GM12878 (cell line): Measurements from ENCODE around the gene TBCE. TPM values are rescaled to one million over a fixed set of nuclear protein-coding genes. Genes with fewer than 3 reads are reported as not detected.

Experiments used
- ATAC-seq: fragments of 200-7000 bp; cut with Tn5 transposase; 3 replicates; pipeline ENCODE4 v1.9.1; 2020; ENCODE audit warnings: mild to moderate bottlenecking, moderate library complexity
- BruUV-seq: library from RNA; stranded (reverse); fragments of 400-500 nt; replicated peaks from 2 replicates; lab custom pipeline; 2021; lab: Mats Ljungman, UMichigan
- CTCF ChIA-PET: fragments of 300-600 bp; sonication (Branson Sonifier 250); formaldehyde crosslinking; extraction: SDS; loops from one replicate; lab custom pipeline; 2021; ENCODE audit warnings: inconsistent platforms; lab: Yijun Ruan, JAX
- POLR2A ChIA-PET: fragments of 350-600 bp; formaldehyde crosslinking; extraction: SDS; loops from one replicate; lab custom pipeline; 2021; ENCODE audit warnings: inconsistent platforms; lab: Charles Lee
- RAD21 ChIA-PET: fragments of 300-600 bp; sonication (Branson Sonifier 250); formaldehyde crosslinking; loops from one replicate; lab custom pipeline; 2023; ENCODE audit warnings: antibody characterized with exemption; ENCODE audit not compliant: unreplicated experiment; lab: Charles Lee
- SMC1A ChIA-PET: fragments of 300-600 bp; sonication (Branson Sonifier 250); formaldehyde crosslinking; loops from one replicate; lab custom pipeline; 2023; ENCODE audit not compliant: unreplicated experiment, uncharacterized antibody; lab: Charles Lee
- DNase-seq: peaks from one replicate; pipeline ENCODE4 v3.0.0-alpha.2; 2011; ENCODE audit warnings: low read depth, low spot score
- FAIRE-seq: peaks from 3 replicates; lab custom pipeline; 2011; peaks lifted over from hg19 to GRCh38; lab: Jason Lieb, UNC
- H2AFZ ChIP-seq: 2 replicates; pipeline ENCODE4 v1.6.0; 2011; ENCODE audit warnings: low read depth, low read length, control low read depth; ENCODE audit not compliant: control insufficient read depth
- H3K27ac ChIP-seq: 2 replicates; pipeline ENCODE4 v1.5.1; 2011; ENCODE audit warnings: control low read depth; ENCODE audit not compliant: control insufficient read depth, insufficient read depth
- H3K27me3 ChIP-seq, 2 experiments: replicated peaks in 1 of 2; 2 replicates each; pipeline versions ENCODE4 v1.6.0 to v1.6.1; 2011; ENCODE audit warnings: low read length in 1 of 2; ENCODE audit not compliant: control insufficient read depth in 2 of 2, insufficient read depth in 2 of 2
- H3K36me3 ChIP-seq, 2 experiments: 2 replicates each; pipeline ENCODE4 v1.5.1; 2011; ENCODE audit warnings: low read length in 1 of 2; ENCODE audit not compliant: control insufficient read depth in 2 of 2, insufficient read depth in 2 of 2
- H3K4me1 ChIP-seq: 2 replicates; pipeline ENCODE4 v1.6.1; 2011; ENCODE audit warnings: mild to moderate bottlenecking, low read length, moderate library complexity, mixed read lengths; ENCODE audit not compliant: control insufficient read depth, insufficient read depth
- H3K4me2 ChIP-seq: 2 replicates; pipeline ENCODE4 v1.6.0; 2011; ENCODE audit warnings: control low read depth; ENCODE audit not compliant: control insufficient read depth, insufficient read depth
- H3K4me3 ChIP-seq: fragments of 200-600 bp; sonication (generic); 2 replicates; pipeline ENCODE4 v1.5.1; 2016
- H3K79me2 ChIP-seq: 2 replicates; pipeline ENCODE4 v1.6.0; 2011; ENCODE audit warnings: low read length; ENCODE audit not compliant: control insufficient read depth, insufficient read depth
- H3K9ac ChIP-seq: 2 replicates; pipeline ENCODE4 v1.8.0; 2011; ENCODE audit warnings: low read length, control low read depth, mixed read lengths; ENCODE audit not compliant: control insufficient read depth, insufficient read depth
- H3K9me3 ChIP-seq: replicated peaks from 3 replicates; pipeline ENCODE4 v1.5.1; 2011; ENCODE audit warnings: mild to moderate bottlenecking, low read length; ENCODE audit not compliant: control insufficient read depth, insufficient read depth
- H4K20me1 ChIP-seq: 2 replicates; pipeline ENCODE4 v1.6.0; 2011; ENCODE audit not compliant: control insufficient read depth, insufficient read depth
- BCL11A ChIP-seq: IDR thresholded peaks from 2 replicates; pipeline ENCODE4 v1.6.1; 2011; ENCODE audit warnings: low read depth, low read length
- E4F1 ChIP-seq: fragments of 450-650 bp; IDR thresholded peaks from 2 replicates; pipeline ENCODE4 v1.6.1; 2018; ENCODE audit warnings: borderline replicate concordance, mild to moderate bottlenecking; ENCODE audit not compliant: partially characterized antibody
- HDGF ChIP-seq: fragments of 450-650 bp; IDR thresholded peaks from 2 replicates; pipeline ENCODE4 v1.6.1; 2016; ENCODE audit warnings: antibody characterized with exemption
- IKZF1 ChIP-seq: fragments of 450-650 bp; conservative IDR thresholded peaks from 2 replicates; pipeline ENCODE4 v1.6.1; 2017; ENCODE audit warnings: antibody characterized with exemption, mild to moderate bottlenecking
- KLF5 ChIP-seq: fragments of 450-650 bp; IDR thresholded peaks from 2 replicates; pipeline ENCODE4 v1.6.1; 2014; ENCODE audit warnings: mild to moderate bottlenecking; ENCODE audit not compliant: partially characterized antibody
- MTA2 ChIP-seq: fragments of 450-650 bp; IDR thresholded peaks from 2 replicates; pipeline ENCODE4 v1.6.1; 2016; ENCODE audit warnings: low read depth, mild to moderate bottlenecking, moderate library complexity
- MYC ChIP-seq: IDR thresholded peaks from 2 replicates; pipeline ENCODE4 v1.6.1; 2011; ENCODE audit warnings: mild to moderate bottlenecking, low read length, moderate library complexity, inconsistent platforms; ENCODE audit not compliant: insufficient read depth, insufficient replicate concordance, insufficient read length, severe bottlenecking
- SPI1 ChIP-seq: IDR thresholded peaks from 2 replicates; pipeline ENCODE4 v1.6.1; 2011; ENCODE audit warnings: low read depth, mild to moderate bottlenecking, low read length, moderate library complexity, borderline replicate concordance; ENCODE audit not compliant: insufficient read depth
- TCF3 ChIP-seq: IDR thresholded peaks from 2 replicates; pipeline ENCODE4 v1.6.1; 2012; ENCODE audit warnings: low read depth, mild to moderate bottlenecking, low read length, borderline replicate concordance; ENCODE audit not compliant: insufficient read depth
- WGBS: methylation state at CpG from one replicate; pipeline ENCODE4 v1.1.6; 2016; ENCODE audit warnings: low lambda C conversion rate; ENCODE audit not compliant: insufficient replicate concordance, insufficient coverage; ENCODE audit errors: missing lambda C conversion rate; 5-methylcytosine and 5-hydroxymethylcytosine counted together
- in situ Hi-C: fragments of 300-500 bp; cut with MboI; formaldehyde crosslinking; loops from 9 replicates; pipeline ENCODE4 v1.14.3; 2018; ENCODE audit warnings: mixed read lengths
- intact Hi-C: fragments of 100-400 bp; cut with micrococcal nuclease; formaldehyde crosslinking; loops from one replicate; pipeline ENCODE4 v1.14.2; 2022; ENCODE audit not compliant: unreplicated experiment
- polyA plus RNA-seq, 11 experiments: library from polyadenylated mRNA; depleted of rRNA in 4 of 11; unstranded in 6 of 11; stranded (reverse) in 5 of 11; fragments of >200 nt; fragmentation: Nextera tagmentation in 4 of 11; fragmentation: Illumina TruSeq in 1 of 11; extraction: Ambion mirVana in 4 of 11; extraction: Trizol in 1 of 11; gene quantifications; 1 replicate in 1 of 11; 2 replicates in 10 of 11; pipeline versions ENCODE4 v1.2.1 to v1.2.3, GENCODE V29; 2011 to 2016; ENCODE audit warnings: inconsistent platforms in 2 of 11, missing spikeins in 2 of 11, low read depth in 1 of 11
- total RNA-seq, 4 experiments: library from RNA; depleted of rRNA in 3 of 4; stranded (reverse); fragments of >200 nt in 3 of 4; fragmentation: Illumina TruSeq in 1 of 4; extraction: Trizol in 1 of 4; gene quantifications; 2 replicates each; pipeline versions ENCODE4 v1.2.1 to v1.2.3, GENCODE V29; 2013 to 2021

TBCE gene
- total and polyA plus RNA-seq, 10 of the 15 experiments (the other 5 are each of a cell fraction or from before 2014, with no cell fraction given): 22.7 to 48.7 (median 29.2) TPM

GRCh38 chr1:235495551-235495950 lies 128.3 kb downstream of the TBCE start:
- ChIA-PET RAD21 (interaction anchor here (3.6 kb wide), 1 partner anchor 8 kb away, joined by 16 read pairs; the partner anchor contains the start of gene B3GALNT2), CTCF (interaction anchor here (3.6 kb wide), 1 partner anchor 8 kb away, joined by 18 read pairs; the partner anchor contains the start of gene B3GALNT2), POLR2A (interaction anchor here (1.7 to 2.8 kb wide), 2 partner anchors 8 to 9 kb away, joined by 5 to 9 read pairs; partner anchors contain the start of gene B3GALNT2), SMC1A (interaction anchor here (0.7 to 1.3 kb wide), 4 partner anchors 8 to 1110 kb away, joined by 3 read pairs; partner anchors contain the start of gene B3GALNT2)
- ATAC-seq: no peak
- no peak for FAIRE-seq
- Histone ChIP-seq H3K4me2 (no peak overlapping the region), H3K4me1 (peaks cover 8% of the 10 kb centered on the region), H3K4me3 (no peak overlapping the region), H3K27me3 (no peaks in the 10 kb centered on the region), H3K79me2 (no peaks in the 10 kb centered on the region), H3K9me3 (no peaks in the 10 kb centered on the region), H2AFZ (no peak overlapping the region), H3K36me3 (peaks cover 0 to 3% of the 10 kb centered on the region in 2 experiments; a peak in 2 of 4 replicates), H3K9ac (no peak overlapping the region), H4K20me1 (no peaks in the 10 kb centered on the region), H3K27ac (no peak overlapping the region)
- WGBS: 69% methylated on average over 2 of the region's 2 CpGs
- intact Hi-C loops: no loop called here
- BruUV-seq: no TSS peak
- in situ Hi-C loops: no loop called here
- no peak for TF ChIP-seq E4F1
- DNase-seq: no peak

GRCh38 chr1:235500971-235501540 lies 133.8 kb downstream of the TBCE start:
- in situ Hi-C loops (no loop called here), intact Hi-C loops (loop anchor here (5.0 to 10.0 kb wide), 3 partner anchors 174 to 341 kb away; partner anchors contain the start of genes ARID4B and GGPS1)
- SMC1A ChIA-PET: interaction anchor here (0.6 to 2.3 kb wide), 2 partner anchors 8 to 261 kb away, joined by 3 to 8 read pairs; no protein-coding TSS in a partner anchor
- H3K36me3 ChIP-seq: no peaks in the 10 kb centered on the region
- H3K9me3 ChIP-seq: no peaks in the 10 kb centered on the region
- H3K9ac ChIP-seq: no peak overlapping the region
- FAIRE-seq (no peak), DNase-seq (no peak), ATAC-seq (no peak)
- peak overlapping the region; percentile 50 for H3K4me2 ChIP-seq
- WGBS: 78% methylated on average over 5 of the region's 5 CpGs
- peaks cover 6% of the 10 kb centered on the region for H3K4me1 ChIP-seq
- BruUV-seq: no TSS peak
- no peak overlapping the region for H2AFZ ChIP-seq
- POLR2A ChIA-PET: interaction anchor here (0.6 kb wide), 1 partner anchor 152 kb away, joined by 7 read pairs; no protein-coding TSS in a partner anchor
- RAD21 ChIA-PET: interaction anchor here (1.2 kb wide), 1 partner anchor 471 kb away, joined by 3 read pairs; no protein-coding TSS in a partner anchor
- no peak overlapping the region for H3K4me3 ChIP-seq
- H3K79me2 ChIP-seq: peaks cover 19% of the 10 kb centered on the region
- CTCF ChIA-PET: interaction anchor here (0.6 to 1.5 kb wide), 2 partner anchors 84 to 100 kb away, joined by 3 to 5 read pairs; no protein-coding TSS in a partner anchor
- H3K27me3 ChIP-seq: no peaks in the 10 kb centered on the region
- no peaks in the 10 kb centered on the region for H4K20me1 ChIP-seq
- no peak overlapping the region for H3K27ac ChIP-seq
- 0 out of 2 replicates have a peak, but pooled peaks have one; percentile 15 for TF ChIP-seq MTA2
- no peak for TF ChIP-seq TCF3
- no peak for TF ChIP-seq MYC
- peak; percentile 79; the same call in 1 of the 2 replicates for TF ChIP-seq SPI1
- TF ChIP-seq HDGF: no peak
- no peak for TF ChIP-seq KLF5
- TF ChIP-seq IKZF1: peak; percentile 24; the same call in 1 of the 2 replicates
- no peak for TF ChIP-seq BCL11A
